Mesothelial cell of epicardium (in vitro differentiated cells): ENCODE results near the gene COL5A1. TPM values are rescaled to one million over a fixed set of nuclear protein-coding genes. Genes with fewer than 3 reads are reported as not detected.

Experiments used
- DNase-seq, 2 experiments: peaks; one replicate each; pipeline ENCODE4 v3.0.0; 2021; ENCODE audit warnings: low spot score in 2 of 2; ENCODE audit not compliant: unreplicated experiment in 2 of 2
- H3K27ac Mint-ChIP-seq: 2 replicates; pipeline ENCODE4 v1.8.0; 2021; ENCODE audit warnings: mixed read lengths
- H3K27me3 Mint-ChIP-seq: 2 replicates; pipeline ENCODE4 v1.8.0; 2021; ENCODE audit warnings: low read depth, mixed read lengths
- H3K36me3 Mint-ChIP-seq: 2 replicates; pipeline ENCODE4 v1.8.0; 2021; ENCODE audit warnings: mixed read lengths
- H3K4me1 Mint-ChIP-seq: 2 replicates; pipeline ENCODE4 v1.8.0; 2021; ENCODE audit warnings: mixed read lengths
- H3K4me3 Mint-ChIP-seq: 2 replicates; pipeline ENCODE4 v1.8.0; 2021; ENCODE audit warnings: mild to moderate bottlenecking, moderate library complexity, mixed read lengths
- H3K9me3 Mint-ChIP-seq: 2 replicates; pipeline ENCODE4 v1.8.0; 2021; ENCODE audit warnings: mixed read lengths
- CTCF ChIP-seq: fragments of 200-600 bp; sonication (generic); IDR thresholded peaks from one replicate; pipeline ENCODE4 v1.5.0; 2021; ENCODE audit warnings: antibody characterized with exemption; ENCODE audit not compliant: unreplicated experiment
- total RNA-seq: library from RNA; stranded (reverse); gene quantifications from 3 replicates; pipeline ENCODE4 v1.2.1, GENCODE V29; 2021

COL5A1 gene
- total RNA-seq, 1 donor from 2014 or later, result 605 TPM

GRCh38 chr9:134707031-134707680 lies 65.6 kb downstream of the COL5A1 start:
- no peak for TF ChIP-seq CTCF
- H3K27me3 Mint-ChIP-seq, result no peaks in the 10 kb centered on the region
- H3K9me3 Mint-ChIP-seq, result no peaks in the 10 kb centered on the region
- peak overlapping the region; percentile 97 for H3K27ac Mint-ChIP-seq
- H3K4me3 Mint-ChIP-seq, result peak overlapping the region; percentile 43
- peaks cover 14% of the 10 kb centered on the region for H3K36me3 Mint-ChIP-seq
- H3K4me1 Mint-ChIP-seq, result peaks cover 63% of the 10 kb centered on the region
- peak; percentile 89 to 94 for DNase-seq

GRCh38 chr9:134707731-134708671 lies 66.4 kb downstream of the COL5A1 start:
- TF ChIP-seq CTCF, result no peak
- H3K36me3 Mint-ChIP-seq, result peaks cover 8% of the 10 kb centered on the region
- peak overlapping the region; percentile 97 for H3K27ac Mint-ChIP-seq
- H3K4me3 Mint-ChIP-seq, result peak overlapping the region; percentile 43
- H3K9me3 Mint-ChIP-seq, result no peaks in the 10 kb centered on the region
- DNase-seq, result no peak
- H3K27me3 Mint-ChIP-seq, result no peaks in the 10 kb centered on the region
- H3K4me1 Mint-ChIP-seq, result peaks cover 59% of the 10 kb centered on the region

GRCh38 chr9:134708672-134709038 lies 67.1 kb downstream of the COL5A1 start:
- Mint-ChIP-seq H3K36me3 (peaks cover 12% of the 10 kb centered on the region), H3K4me1 (peaks cover 57% of the 10 kb centered on the region), H3K27ac (peak overlapping the region; percentile 92), H3K4me3 (no peak overlapping the region), H3K9me3 (peaks cover 5% of the 10 kb centered on the region), H3K27me3 (no peaks in the 10 kb centered on the region)
- no peak for TF ChIP-seq CTCF
- DNase-seq, result no peak

- Mint-ChIP-seq H3K9me3 (peaks cover 11% of the 10 kb centered on the region), H3K27me3 (no peaks in the 10 kb centered on the region), H3K36me3 (peaks cover 22% of the 10 kb centered on the region), H3K4me1 (peaks cover 50% of the 10 kb centered on the region), H3K27ac (peak overlapping the region; percentile 86), H3K4me3 (no peak overlapping the region)
- DNase-seq, result no peak
- TF ChIP-seq CTCF, result no peak
Measured at GRCh38 chr9:134709512-134710270, 68.1 kb downstream of the COL5A1 start.

- Mint-ChIP-seq H3K4me1 (peaks cover 45% of the 10 kb centered on the region), H3K27ac (peak overlapping the region; percentile 77), H3K4me3 (no peak overlapping the region), H3K27me3 (no peaks in the 10 kb centered on the region), H3K36me3 (peaks cover 27% of the 10 kb centered on the region), H3K9me3 (peaks cover 11% of the 10 kb centered on the region)
- TF ChIP-seq CTCF, result no peak
- no peak for DNase-seq
Measured at GRCh38 chr9:134710271-134710540, 68.6 kb downstream of the COL5A1 start.
